IMR-90 (cell line): ENCODE results near the gene FOXI1.

Experiments used
- BHLHE40 ChIP-seq: fragments of 150-350 bp; IDR thresholded peaks from 2 replicates; pipeline ENCODE4 v1.6.1; 2016; ENCODE audit warnings: mild to moderate bottlenecking, low read depth, low read length
- CEBPB ChIP-seq: IDR thresholded peaks from 2 replicates; pipeline ENCODE4 v1.6.1; 2012; ENCODE audit warnings: low read depth, low read length, improper control_type of control experiment
- MAZ ChIP-seq: IDR thresholded peaks from 2 replicates; pipeline ENCODE4 v1.6.1; 2012; ENCODE audit warnings: low read depth, mild to moderate bottlenecking, low read length, improper control_type of control experiment, moderate library complexity, borderline replicate concordance
- MXI1 ChIP-seq: IDR thresholded peaks from 2 replicates; pipeline ENCODE4 v1.6.1; 2012; ENCODE audit warnings: low read depth, mild to moderate bottlenecking, low read length, moderate library complexity, borderline replicate concordance
- NFE2L2 ChIP-seq: fragments of 150-350 bp; IDR thresholded peaks from 2 replicates; pipeline ENCODE4 v1.6.1; 2016; ENCODE audit warnings: low read depth, mild to moderate bottlenecking, low read length
- POLR2A ChIP-seq: IDR thresholded peaks from 2 replicates; pipeline ENCODE4 v1.6.1; 2012; ENCODE audit warnings: mild to moderate bottlenecking, low read depth, low read length
- RAD21 ChIP-seq: IDR thresholded peaks from 2 replicates; pipeline ENCODE4 v1.6.1; 2012; ENCODE audit warnings: low read length, improper control_type of control experiment
- RCOR1 ChIP-seq: IDR thresholded peaks from 2 replicates; pipeline ENCODE4 v1.6.1; 2012; ENCODE audit warnings: mild to moderate bottlenecking, low read length, improper control_type of control experiment; ENCODE audit not compliant: insufficient replicate concordance
- RFX5 ChIP-seq: IDR thresholded peaks from 2 replicates; pipeline ENCODE4 v1.8.0; 2012; ENCODE audit warnings: low read depth, mild to moderate bottlenecking, low read length, moderate library complexity
- SMC3 ChIP-seq: fragments of 150-350 bp; IDR thresholded peaks from 2 replicates; pipeline ENCODE4 v1.6.1; 2016; ENCODE audit warnings: low read depth, mild to moderate bottlenecking, antibody characterized with exemption, low read length, moderate library complexity
- TF ChIP-seq, protein P1 (sequence below): conservative IDR thresholded peaks from 2 replicates; pipeline ENCODE4 v1.5.1; 2012; ENCODE audit warnings: mild to moderate bottlenecking, low read depth, low read length, improper control_type of control experiment
- TF ChIP-seq, protein P2 (sequence below): fragments of 150-350 bp; IDR thresholded peaks from 2 replicates; pipeline ENCODE4 v1.6.1; 2016; ENCODE audit warnings: low read depth, mild to moderate bottlenecking, low read length, moderate library complexity, borderline replicate concordance

DNA sequence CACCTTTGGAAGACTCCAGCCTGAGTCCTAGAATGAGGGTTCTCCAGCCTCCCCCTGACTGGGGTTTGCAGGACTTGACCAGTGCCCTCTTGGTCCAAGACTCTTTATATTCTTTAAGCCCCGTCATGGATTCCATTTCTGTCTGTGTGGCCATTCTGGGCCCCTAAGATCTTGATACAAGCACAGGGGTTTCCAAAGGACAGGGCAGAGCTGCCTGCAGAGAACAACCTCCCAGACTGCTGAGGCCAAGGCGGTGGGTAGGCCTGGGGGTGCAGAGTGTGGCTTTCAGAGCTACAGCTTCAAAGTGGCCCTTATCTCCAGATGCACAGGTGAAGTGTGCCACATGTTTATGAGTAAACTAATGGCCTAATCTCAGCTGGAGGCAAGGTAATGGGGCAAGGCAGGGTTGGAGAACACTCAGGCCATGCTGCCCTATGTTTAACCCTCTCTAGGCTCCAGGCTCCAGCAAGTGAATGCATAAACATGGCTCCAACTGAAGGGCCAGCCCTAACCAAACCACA is 32.1 kb downstream of the FOXI1 start:
- TF ChIP-seq, protein P1, sequence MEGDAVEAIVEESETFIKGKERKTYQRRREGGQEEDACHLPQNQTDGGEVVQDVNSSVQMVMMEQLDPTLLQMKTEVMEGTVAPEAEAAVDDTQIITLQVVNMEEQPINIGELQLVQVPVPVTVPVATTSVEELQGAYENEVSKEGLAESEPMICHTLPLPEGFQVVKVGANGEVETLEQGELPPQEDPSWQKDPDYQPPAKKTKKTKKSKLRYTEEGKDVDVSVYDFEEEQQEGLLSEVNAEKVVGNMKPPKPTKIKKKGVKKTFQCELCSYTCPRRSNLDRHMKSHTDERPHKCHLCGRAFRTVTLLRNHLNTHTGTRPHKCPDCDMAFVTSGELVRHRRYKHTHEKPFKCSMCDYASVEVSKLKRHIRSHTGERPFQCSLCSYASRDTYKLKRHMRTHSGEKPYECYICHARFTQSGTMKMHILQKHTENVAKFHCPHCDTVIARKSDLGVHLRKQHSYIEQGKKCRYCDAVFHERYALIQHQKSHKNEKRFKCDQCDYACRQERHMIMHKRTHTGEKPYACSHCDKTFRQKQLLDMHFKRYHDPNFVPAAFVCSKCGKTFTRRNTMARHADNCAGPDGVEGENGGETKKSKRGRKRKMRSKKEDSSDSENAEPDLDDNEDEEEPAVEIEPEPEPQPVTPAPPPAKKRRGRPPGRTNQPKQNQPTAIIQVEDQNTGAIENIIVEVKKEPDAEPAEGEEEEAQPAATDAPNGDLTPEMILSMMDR = no peak
- TF ChIP-seq RCOR1 (no peak), BHLHE40 (no peak), RFX5 (no peak), RAD21 (no peak), POLR2A (no peak), CEBPB (no peak), MAZ (no peak), NFE2L2 (no peak), SMC3 (no peak), MXI1 (no peak)
- TF ChIP-seq, protein P2, sequence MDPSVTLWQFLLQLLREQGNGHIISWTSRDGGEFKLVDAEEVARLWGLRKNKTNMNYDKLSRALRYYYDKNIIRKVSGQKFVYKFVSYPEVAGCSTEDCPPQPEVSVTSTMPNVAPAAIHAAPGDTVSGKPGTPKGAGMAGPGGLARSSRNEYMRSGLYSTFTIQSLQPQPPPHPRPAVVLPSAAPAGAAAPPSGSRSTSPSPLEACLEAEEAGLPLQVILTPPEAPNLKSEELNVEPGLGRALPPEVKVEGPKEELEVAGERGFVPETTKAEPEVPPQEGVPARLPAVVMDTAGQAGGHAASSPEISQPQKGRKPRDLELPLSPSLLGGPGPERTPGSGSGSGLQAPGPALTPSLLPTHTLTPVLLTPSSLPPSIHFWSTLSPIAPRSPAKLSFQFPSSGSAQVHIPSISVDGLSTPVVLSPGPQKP = no peak
